ENCODE results near the gene UTS2R. TPM values are rescaled to one million over a fixed set of nuclear protein-coding genes. Genes with fewer than 3 reads are reported as not detected.
"Not testable (repeated sequence)": the region's sequence is repeated elsewhere in the genome, so short reads cannot be mapped to it uniquely, and the experiment has no call there.

UTS2R gene
- total RNA-seq, 1 experiment from 2014 or later: 0.46 TPM

DNA sequence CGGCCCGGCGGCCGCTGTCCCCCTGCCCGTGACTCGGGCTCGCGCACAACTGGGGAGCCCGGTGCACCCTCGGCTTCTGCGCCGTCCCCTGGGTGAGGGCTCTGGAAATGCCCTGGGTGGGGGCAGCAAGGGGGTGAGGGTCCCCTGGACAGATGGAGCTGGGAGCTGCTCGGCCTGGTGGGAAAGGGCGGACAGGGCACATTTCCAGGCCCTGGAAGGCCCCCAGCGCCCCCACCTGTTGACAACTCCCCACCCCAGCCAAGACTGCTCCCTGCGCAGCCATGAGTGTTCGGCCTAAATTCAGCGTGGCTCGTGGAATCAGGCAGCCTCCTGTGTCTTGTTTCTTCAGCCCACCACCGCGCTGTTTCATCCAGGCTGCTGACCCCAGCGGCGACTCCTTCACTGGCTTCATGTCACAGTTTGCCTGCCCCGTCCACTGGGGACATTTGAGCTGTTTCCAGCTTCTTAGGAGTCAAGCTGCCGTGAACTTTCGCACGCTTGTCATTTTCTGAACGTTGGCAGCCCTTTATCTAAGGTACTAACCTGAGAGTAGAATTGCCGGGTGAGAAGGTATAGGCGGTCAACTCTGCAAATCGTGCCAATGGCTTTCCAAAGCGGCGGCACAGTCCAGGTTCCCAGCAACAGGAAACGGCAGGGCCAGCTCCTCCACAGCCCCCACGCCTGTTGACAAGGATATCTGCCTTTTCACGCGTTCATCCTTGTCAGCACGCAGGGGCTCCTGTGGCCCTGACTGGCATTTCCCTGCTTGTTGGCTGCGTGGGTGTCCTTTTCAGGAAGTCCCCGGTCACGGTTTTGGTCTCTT is 895 bp downstream of the UTS2R start:
- POLR2A ChIA-PET: no interaction called here
- Mint-ChIP-seq H3K9me3 (peaks cover 5% of the 10 kb centered on the region), H3K27ac (no peak overlapping the region), H3K36me3 (no peaks in the 10 kb centered on the region), H3K4me3 (peak overlapping the region; percentile 55), H3K27me3 (ENCODE audit: low read depth) (peaks cover 67% of the 10 kb centered on the region), H3K4me1 (peaks cover 2% of the 10 kb centered on the region)
- CTCF ChIA-PET: interaction anchor here (0.9 to 1.0 kb wide), 3 partner anchors 15 to 42 kb away, joined by 3 to 5 read pairs (median 3); no protein-coding TSS in a partner anchor
- no peak for DNase-seq (ENCODE audit: low spot score)
- ATAC-seq: peak; percentile 4; the same call in 1 of the 2 replicates
- no peak for TF ChIP-seq JAZF1 (CRISPR knock-in tag; IDR thresholded peaks at IDR 0.05)
- TF ChIP-seq, protein P1, sequence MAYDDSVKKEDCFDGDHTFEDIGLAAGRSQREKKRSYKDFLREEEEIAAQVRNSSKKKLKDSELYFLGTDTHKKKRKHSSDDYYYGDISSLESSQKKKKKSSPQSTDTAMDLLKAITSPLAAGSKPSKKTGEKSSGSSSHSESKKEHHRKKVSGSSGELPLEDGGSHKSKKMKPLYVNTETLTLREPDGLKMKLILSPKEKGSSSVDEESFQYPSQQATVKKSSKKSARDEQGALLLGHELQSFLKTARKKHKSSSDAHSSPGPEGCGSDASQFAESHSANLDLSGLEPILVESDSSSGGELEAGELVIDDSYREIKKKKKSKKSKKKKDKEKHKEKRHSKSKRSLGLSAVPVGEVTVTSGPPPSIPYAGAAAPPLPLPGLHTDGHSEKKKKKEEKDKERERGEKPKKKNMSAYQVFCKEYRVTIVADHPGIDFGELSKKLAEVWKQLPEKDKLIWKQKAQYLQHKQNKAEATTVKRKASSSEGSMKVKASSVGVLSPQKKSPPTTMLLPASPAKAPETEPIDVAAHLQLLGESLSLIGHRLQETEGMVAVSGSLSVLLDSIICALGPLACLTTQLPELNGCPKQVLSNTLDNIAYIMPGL (CRISPR knock-in tag; IDR thresholded peaks at IDR 0.05): no peak
- TF ChIP-seq, protein P2, sequence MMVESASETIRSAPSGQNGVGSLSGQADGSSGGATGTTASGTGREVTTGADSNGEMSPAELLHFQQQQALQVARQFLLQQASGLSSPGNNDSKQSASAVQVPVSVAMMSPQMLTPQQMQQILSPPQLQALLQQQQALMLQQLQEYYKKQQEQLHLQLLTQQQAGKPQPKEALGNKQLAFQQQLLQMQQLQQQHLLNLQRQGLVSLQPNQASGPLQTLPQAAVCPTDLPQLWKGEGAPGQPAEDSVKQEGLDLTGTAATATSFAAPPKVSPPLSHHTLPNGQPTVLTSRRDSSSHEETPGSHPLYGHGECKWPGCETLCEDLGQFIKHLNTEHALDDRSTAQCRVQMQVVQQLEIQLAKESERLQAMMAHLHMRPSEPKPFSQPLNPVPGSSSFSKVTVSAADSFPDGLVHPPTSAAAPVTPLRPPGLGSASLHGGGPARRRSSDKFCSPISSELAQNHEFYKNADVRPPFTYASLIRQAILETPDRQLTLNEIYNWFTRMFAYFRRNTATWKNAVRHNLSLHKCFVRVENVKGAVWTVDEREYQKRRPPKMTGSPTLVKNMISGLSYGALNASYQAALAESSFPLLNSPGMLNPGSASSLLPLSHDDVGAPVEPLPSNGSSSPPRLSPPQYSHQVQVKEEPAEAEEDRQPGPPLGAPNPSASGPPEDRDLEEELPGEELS (CRISPR knock-in tag; IDR thresholded peaks at IDR 0.05): 0 out of 2 replicates have a peak, but pooled peaks have one; percentile 4
- TF ChIP-seq ZNF121 (CRISPR knock-in tag; IDR thresholded peaks at IDR 0.05): no peak
- TF ChIP-seq, protein P3, sequence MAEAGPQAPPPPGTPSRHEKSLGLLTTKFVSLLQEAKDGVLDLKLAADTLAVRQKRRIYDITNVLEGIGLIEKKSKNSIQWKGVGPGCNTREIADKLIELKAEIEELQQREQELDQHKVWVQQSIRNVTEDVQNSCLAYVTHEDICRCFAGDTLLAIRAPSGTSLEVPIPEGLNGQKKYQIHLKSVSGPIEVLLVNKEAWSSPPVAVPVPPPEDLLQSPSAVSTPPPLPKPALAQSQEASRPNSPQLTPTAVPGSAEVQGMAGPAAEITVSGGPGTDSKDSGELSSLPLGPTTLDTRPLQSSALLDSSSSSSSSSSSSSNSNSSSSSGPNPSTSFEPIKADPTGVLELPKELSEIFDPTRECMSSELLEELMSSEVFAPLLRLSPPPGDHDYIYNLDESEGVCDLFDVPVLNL (CRISPR knock-in tag; IDR thresholded peaks at IDR 0.05; ENCODE audit: borderline replicate concordance, low read depth): no peak

DNA sequence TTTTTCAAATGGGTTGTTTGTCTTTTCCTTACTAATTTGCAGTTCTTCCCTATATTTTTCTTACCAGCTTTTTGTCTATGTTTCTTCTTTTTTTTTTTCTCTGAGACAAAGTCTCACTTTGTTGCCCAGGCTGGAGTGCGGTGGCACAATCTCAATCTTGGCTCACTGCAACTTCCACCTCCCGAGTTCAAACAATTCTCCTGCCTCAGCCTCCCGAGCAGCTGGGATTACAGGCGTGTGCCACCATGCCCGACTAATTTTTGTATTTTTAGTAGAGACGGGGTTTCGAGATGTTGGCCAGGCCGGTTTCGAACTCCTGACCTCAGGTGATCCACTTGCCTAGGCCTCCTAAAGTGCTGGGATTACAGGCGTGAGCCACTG is 1.5 kb downstream of the UTS2R start:
- DNase-seq (ENCODE audit: low spot score); H3K27ac Mint-ChIP-seq; H3K9me3 Mint-ChIP-seq; ATAC-seq; H3K4me1 Mint-ChIP-seq; POLR2A ChIA-PET; H3K36me3 Mint-ChIP-seq: not testable (repeated sequence)
- CTCF ChIA-PET: interaction anchor here (0.9 to 1.0 kb wide), 2 partner anchors 16 to 42 kb away, joined by 3 to 5 read pairs; no protein-coding TSS in a partner anchor
- Mint-ChIP-seq H3K27me3 (ENCODE audit: low read depth) (peaks cover 65% of the 10 kb centered on the region), H3K4me3 (peak overlapping the region; percentile 45)

DNA sequence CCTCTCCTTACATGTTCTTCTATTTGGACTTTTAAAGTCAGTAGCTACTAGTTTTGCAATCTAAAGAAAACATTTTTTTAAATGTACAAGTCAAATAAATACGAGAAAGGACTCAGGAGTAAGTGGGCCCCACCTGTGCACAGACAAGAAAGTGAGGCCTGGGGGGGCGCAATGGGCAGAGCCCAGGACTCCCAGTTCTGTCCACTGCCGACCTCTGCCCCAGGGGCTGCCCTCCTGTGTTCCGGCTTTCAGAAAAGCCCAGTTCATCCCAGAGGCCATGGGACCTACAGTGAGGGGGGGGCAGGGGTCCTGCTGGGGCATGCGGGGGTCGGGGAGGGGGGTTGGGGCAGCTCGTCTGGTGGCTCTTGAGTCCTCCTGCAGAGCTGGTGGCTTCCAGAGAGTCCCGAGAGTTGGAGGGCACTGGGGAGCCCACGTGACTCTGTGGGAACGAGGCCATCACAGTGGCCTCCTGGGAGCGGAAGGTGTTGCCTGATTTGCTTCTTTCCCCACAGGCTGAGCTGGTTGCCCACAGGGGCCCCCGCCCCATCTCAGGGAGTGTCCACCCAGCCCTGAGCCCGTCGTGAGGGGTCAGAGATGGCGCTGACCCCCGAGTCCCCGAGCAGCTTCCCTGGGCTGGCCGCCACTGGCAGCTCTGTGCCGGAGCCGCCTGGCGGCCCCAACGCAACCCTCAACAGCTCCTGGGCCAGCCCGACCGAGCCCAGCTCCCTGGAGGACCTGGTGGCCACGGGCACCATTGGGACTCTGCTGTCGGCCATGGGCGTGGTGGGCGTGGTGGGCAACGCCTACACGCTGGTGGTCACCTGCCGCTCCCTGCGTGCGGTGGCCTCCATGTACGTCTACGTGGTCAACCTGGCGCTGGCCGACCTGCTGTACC is 2.4 kb downstream of the UTS2R start:
- DNase-seq (ENCODE audit: low spot score): no peak
- ChIA-PET POLR2A (interaction anchor here (0.5 kb wide), 1 partner anchor 26 kb away, joined by 3 read pairs; no protein-coding TSS in a partner anchor), CTCF (interaction anchor here (1.0 kb wide), 1 partner anchor 16 kb away, joined by 3 read pairs; no protein-coding TSS in a partner anchor)
- H3K4me3 Mint-ChIP-seq: no peak overlapping the region
- no peak overlapping the region for H3K27ac Mint-ChIP-seq
- no peaks in the 10 kb centered on the region for H3K36me3 Mint-ChIP-seq
- no peaks in the 10 kb centered on the region for H3K4me1 Mint-ChIP-seq
- no peak for ATAC-seq
- peaks cover 59% of the 10 kb centered on the region for H3K27me3 Mint-ChIP-seq (ENCODE audit: low read depth)
- no peaks in the 10 kb centered on the region for H3K9me3 Mint-ChIP-seq
- TF ChIP-seq, protein P2 (CRISPR knock-in tag; IDR thresholded peaks at IDR 0.05): no peak
- TF ChIP-seq NR1H2 (CRISPR knock-in tag; IDR thresholded peaks at IDR 0.05) (no peak), MXD4 (CRISPR knock-in tag; IDR thresholded peaks at IDR 0.05; ENCODE audit: borderline replicate concordance) (no peak), GRHL2 (CRISPR knock-in tag; IDR thresholded peaks at IDR 0.05; ENCODE audit: insufficient replicate concordance, severe bottlenecking) (no peak), SOX15 (CRISPR knock-in tag; IDR thresholded peaks at IDR 0.05) (no peak), CBFB (CRISPR knock-in tag; IDR thresholded peaks at IDR 0.05; ENCODE audit: low read depth) (no peak), OVOL2 (CRISPR knock-in tag; IDR thresholded peaks at IDR 0.05; ENCODE audit: borderline replicate concordance) (no peak), RELA (CRISPR knock-in tag; IDR thresholded peaks at IDR 0.05; ENCODE audit: borderline replicate concordance) (no peak), TP53 (CRISPR knock-in tag; IDR thresholded peaks at IDR 0.05) (no peak), EMX1 (CRISPR knock-in tag; IDR thresholded peaks at IDR 0.05) (no peak), ZNF263 (CRISPR knock-in tag; IDR thresholded peaks at IDR 0.05; ENCODE audit: low read depth) (no peak), IRF2 (CRISPR knock-in tag; IDR thresholded peaks at IDR 0.05; ENCODE audit: borderline replicate concordance, low read depth) (no peak)
- TF ChIP-seq, protein P4, sequence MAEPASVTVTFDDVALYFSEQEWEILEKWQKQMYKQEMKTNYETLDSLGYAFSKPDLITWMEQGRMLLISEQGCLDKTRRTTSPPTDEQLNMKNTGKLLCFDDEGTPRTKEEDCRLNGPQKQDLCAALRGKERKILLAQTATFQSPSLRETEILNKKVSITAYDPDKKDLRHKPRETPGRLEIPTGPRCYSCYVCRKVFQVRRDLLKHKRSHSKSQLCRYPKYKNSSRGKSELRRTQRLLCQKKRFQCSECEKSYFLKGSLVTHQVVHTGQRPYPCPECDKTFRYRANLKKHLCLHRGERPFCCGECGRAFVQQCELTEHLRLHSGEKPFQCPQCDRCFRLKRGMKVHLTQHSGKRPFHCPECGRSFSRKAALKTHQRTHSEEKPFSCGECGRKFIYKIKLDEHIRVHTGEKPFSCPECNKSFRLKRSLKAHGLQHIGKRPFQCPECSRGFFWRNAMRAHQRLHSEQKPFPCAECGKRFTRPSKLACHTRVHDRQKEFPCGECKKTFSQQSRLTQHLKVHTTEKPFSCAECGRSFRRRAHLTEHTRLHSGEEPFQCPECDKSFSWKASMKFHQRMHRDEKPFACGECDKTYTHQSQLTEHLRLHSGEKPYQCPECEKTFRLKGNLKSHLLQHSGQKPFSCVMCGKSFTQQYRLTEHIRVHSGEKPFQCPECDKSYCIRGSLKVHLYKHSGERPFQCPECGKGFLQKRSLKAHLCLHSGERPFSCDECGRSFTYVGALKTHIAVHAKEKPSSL (CRISPR knock-in tag; conservative IDR thresholded peaks at IDR 0.05): no peak
- TF ChIP-seq, protein P5, sequence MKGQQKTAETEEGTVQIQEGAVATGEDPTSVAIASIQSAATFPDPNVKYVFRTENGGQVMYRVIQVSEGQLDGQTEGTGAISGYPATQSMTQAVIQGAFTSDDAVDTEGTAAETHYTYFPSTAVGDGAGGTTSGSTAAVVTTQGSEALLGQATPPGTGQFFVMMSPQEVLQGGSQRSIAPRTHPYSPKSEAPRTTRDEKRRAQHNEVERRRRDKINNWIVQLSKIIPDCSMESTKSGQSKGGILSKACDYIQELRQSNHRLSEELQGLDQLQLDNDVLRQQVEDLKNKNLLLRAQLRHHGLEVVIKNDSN (CRISPR knock-in tag; IDR thresholded peaks at IDR 0.05): no peak

Measured in WTC11 (cell line).